ENCODE results near the gene LAMB4.

Gene LAMB4

DNA sequence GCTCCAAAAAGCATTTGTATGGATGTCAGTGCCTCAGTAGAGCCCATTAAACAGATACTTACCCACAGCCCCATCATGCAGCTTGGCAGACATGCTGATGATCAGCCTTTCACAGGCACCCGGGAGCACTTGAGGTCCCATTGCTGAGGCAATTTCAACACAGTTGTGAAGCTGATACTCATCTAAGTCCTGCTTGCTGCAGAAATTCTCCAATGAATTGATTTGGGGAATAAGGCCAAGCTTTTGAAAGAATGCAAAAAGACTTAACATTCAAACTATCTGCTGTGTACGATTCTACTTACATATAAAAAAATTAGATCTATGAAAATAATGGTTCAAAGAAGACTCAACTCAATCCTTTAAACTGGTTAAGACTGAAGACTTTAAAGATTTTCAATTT is 60.5 kb downstream of the LAMB4 start:
- H3K79me2 ChIP-seq (ENCODE audit: low read length) = no peaks in the 10 kb centered on the region
- no peak overlapping the region for H3K4me3 ChIP-seq (ENCODE audit: low read length)
- no peaks in the 10 kb centered on the region for H3K27me3 ChIP-seq (replicated peaks; ENCODE audit: insufficient read depth, low read length)
- TF ChIP-seq EZH2 (optimal IDR thresholded peaks at IDR 0.05; ENCODE audit: low read depth, low read length) (no peak), EZH2phosphoT487 (IDR thresholded peaks at IDR 0.05; ENCODE audit: low read length) (no peak)
- TF ChIP-seq, protein P1, sequence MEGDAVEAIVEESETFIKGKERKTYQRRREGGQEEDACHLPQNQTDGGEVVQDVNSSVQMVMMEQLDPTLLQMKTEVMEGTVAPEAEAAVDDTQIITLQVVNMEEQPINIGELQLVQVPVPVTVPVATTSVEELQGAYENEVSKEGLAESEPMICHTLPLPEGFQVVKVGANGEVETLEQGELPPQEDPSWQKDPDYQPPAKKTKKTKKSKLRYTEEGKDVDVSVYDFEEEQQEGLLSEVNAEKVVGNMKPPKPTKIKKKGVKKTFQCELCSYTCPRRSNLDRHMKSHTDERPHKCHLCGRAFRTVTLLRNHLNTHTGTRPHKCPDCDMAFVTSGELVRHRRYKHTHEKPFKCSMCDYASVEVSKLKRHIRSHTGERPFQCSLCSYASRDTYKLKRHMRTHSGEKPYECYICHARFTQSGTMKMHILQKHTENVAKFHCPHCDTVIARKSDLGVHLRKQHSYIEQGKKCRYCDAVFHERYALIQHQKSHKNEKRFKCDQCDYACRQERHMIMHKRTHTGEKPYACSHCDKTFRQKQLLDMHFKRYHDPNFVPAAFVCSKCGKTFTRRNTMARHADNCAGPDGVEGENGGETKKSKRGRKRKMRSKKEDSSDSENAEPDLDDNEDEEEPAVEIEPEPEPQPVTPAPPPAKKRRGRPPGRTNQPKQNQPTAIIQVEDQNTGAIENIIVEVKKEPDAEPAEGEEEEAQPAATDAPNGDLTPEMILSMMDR (IDR thresholded peaks at IDR 0.05; ENCODE audit: low read length) = no peak
- H3K36me3 ChIP-seq (replicated peaks; ENCODE audit: insufficient read depth, low read length) = no peaks in the 10 kb centered on the region
- no peak overlapping the region for H3K4me2 ChIP-seq (ENCODE audit: low read depth, low read length)
- no peaks in the 10 kb centered on the region for H3K4me1 ChIP-seq (ENCODE audit: low read length)
- no peaks in the 10 kb centered on the region for H4K20me1 ChIP-seq (ENCODE audit: insufficient read depth, low read length)
- H3K9ac ChIP-seq (ENCODE audit: low read length) = no peak overlapping the region
- no peak for DNase-seq
- no peak overlapping the region for H2AFZ ChIP-seq (ENCODE audit: low read length)
- H3K27ac ChIP-seq (ENCODE audit: low read length) = no peak overlapping the region
- H3K9me2 ChIP-seq (replicated peaks; ENCODE audit: insufficient read depth, low read length) = no peaks in the 10 kb centered on the region
- no peaks in the 10 kb centered on the region for H3F3A ChIP-seq (ENCODE audit: insufficient read depth, low read length)
- H3K9me3 ChIP-seq (replicated peaks; ENCODE audit: insufficient read depth, low read length) = no peaks in the 10 kb centered on the region

DNA sequence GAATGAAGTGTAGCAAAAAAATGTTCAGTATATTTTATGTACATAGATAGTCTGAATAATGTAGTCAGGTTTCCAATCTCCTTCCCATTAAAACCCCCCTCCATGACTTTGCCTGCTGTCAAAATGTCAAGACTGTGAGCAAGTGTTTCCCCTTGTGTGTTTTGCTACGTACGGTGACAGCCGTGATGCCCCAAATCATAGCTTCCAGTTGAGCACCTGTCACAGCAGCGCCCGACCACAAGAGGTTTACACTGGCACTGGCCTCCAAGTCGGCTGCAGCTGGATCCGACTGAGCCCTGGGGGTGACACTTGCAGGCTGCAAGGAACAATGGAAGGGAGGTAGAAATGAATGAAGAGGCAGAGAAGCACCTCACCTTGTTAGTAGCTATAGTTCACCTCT is 62.3 kb downstream of the LAMB4 start:
- no peaks in the 10 kb centered on the region for H3F3A ChIP-seq (ENCODE audit: insufficient read depth, low read length)
- no peaks in the 10 kb centered on the region for H4K20me1 ChIP-seq (ENCODE audit: insufficient read depth, low read length)
- H2AFZ ChIP-seq (ENCODE audit: low read length) = no peak overlapping the region
- no peaks in the 10 kb centered on the region for H3K79me2 ChIP-seq (ENCODE audit: low read length)
- no peaks in the 10 kb centered on the region for H3K4me1 ChIP-seq (ENCODE audit: low read length)
- no peak overlapping the region for H3K27ac ChIP-seq (ENCODE audit: low read length)
- H3K9ac ChIP-seq (ENCODE audit: low read length) = no peak overlapping the region
- no peaks in the 10 kb centered on the region for H3K9me2 ChIP-seq (replicated peaks; ENCODE audit: insufficient read depth, low read length)
- no peak for TF ChIP-seq EZH2 (optimal IDR thresholded peaks at IDR 0.05; ENCODE audit: low read depth, low read length)
- no peak for TF ChIP-seq EZH2phosphoT487 (IDR thresholded peaks at IDR 0.05; ENCODE audit: low read length)
- TF ChIP-seq, protein P1 (IDR thresholded peaks at IDR 0.05; ENCODE audit: low read length) = no peak
- no peak overlapping the region for H3K4me2 ChIP-seq (ENCODE audit: low read depth, low read length)
- H3K27me3 ChIP-seq (replicated peaks; ENCODE audit: insufficient read depth, low read length) = no peaks in the 10 kb centered on the region
- DNase-seq = no peak
- no peaks in the 10 kb centered on the region for H3K36me3 ChIP-seq (replicated peaks; ENCODE audit: insufficient read depth, low read length)
- H3K9me3 ChIP-seq (replicated peaks; ENCODE audit: insufficient read depth, low read length) = no peaks in the 10 kb centered on the region
- H3K4me3 ChIP-seq (ENCODE audit: low read length) = no peak overlapping the region

DNA sequence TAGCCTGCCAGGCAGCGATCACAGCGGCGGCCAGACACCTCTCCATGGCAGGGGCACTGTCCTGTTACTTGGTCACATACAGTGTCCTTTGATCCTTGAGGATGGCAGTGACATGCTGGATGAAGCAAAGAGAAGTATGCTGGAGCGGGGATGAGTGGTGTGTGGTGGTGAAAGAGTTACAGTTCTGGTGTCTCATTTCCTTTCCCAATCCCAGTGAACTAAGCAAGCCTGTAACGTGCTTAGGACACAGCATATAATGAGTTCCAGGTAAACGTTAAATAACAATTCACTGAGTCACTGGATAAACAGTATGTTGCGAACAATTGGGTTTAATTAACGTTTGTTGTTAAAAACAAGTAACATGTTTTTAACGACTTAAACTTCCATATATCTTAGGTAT is 63.7 kb downstream of the LAMB4 start:
- TF ChIP-seq EZH2phosphoT487 (IDR thresholded peaks at IDR 0.05; ENCODE audit: low read length) (no peak), EZH2 (optimal IDR thresholded peaks at IDR 0.05; ENCODE audit: low read depth, low read length) (no peak)
- TF ChIP-seq, protein P1 (IDR thresholded peaks at IDR 0.05; ENCODE audit: low read length) = no peak
- Histone ChIP-seq H4K20me1 (ENCODE audit: insufficient read depth, low read length) (no peaks in the 10 kb centered on the region), H3K9me2 (replicated peaks; ENCODE audit: insufficient read depth, low read length) (no peaks in the 10 kb centered on the region), H2AFZ (ENCODE audit: low read length) (no peak overlapping the region), H3K36me3 (replicated peaks; ENCODE audit: insufficient read depth, low read length) (no peaks in the 10 kb centered on the region), H3K4me3 (ENCODE audit: low read length) (no peak overlapping the region), H3K79me2 (ENCODE audit: low read length) (no peaks in the 10 kb centered on the region), H3K9me3 (replicated peaks; ENCODE audit: insufficient read depth, low read length) (no peaks in the 10 kb centered on the region), H3K9ac (ENCODE audit: low read length) (no peak overlapping the region), H3F3A (ENCODE audit: insufficient read depth, low read length) (no peaks in the 10 kb centered on the region), H3K4me1 (ENCODE audit: low read length) (no peaks in the 10 kb centered on the region), H3K4me2 (ENCODE audit: low read depth, low read length) (no peak overlapping the region), H3K27ac (ENCODE audit: low read length) (no peak overlapping the region), H3K27me3 (replicated peaks; ENCODE audit: insufficient read depth, low read length) (no peaks in the 10 kb centered on the region)
- no peak for DNase-seq
